ENCODE measurements around the gene RPL39L.

Gene RPL39L

GRCh38 chr3:187093320-187093719, 46.0 kb downstream of the RPL39L start:
- Mint-ChIP-seq H3K27me3 (ENCODE audit: low read depth) (peaks cover 3% of the 10 kb centered on the region), H3K27ac (no peak overlapping the region), H3K4me1 (ENCODE audit: low read depth) (peaks cover 16% of the 10 kb centered on the region)

GRCh38 chr3:187088701-187089100, 50.6 kb downstream of the RPL39L start:
- Mint-ChIP-seq H3K36me3 (ENCODE audit: low read depth) (peaks cover 23% of the 10 kb centered on the region), H3K4me1 (ENCODE audit: low read depth) (peaks cover 5% of the 10 kb centered on the region), H3K9me3 (peaks cover 32% of the 10 kb centered on the region), H3K27me3 (ENCODE audit: low read depth) (peaks cover 3% of the 10 kb centered on the region), H3K4me3 (no peak overlapping the region), H3K27ac (no peak overlapping the region)

More at GRCh38 chr3:187093320-187093719, 46.0 kb downstream of the RPL39L start:
- H3K4me3 Mint-ChIP-seq, result no peak overlapping the region
- peaks cover 45% of the 10 kb centered on the region for H3K9me3 Mint-ChIP-seq
- peaks cover 17% of the 10 kb centered on the region for H3K36me3 Mint-ChIP-seq (ENCODE audit: low read depth)

- Mint-ChIP-seq H3K27me3 (ENCODE audit: low read depth) (peaks cover 3% of the 10 kb centered on the region), H3K27ac (no peak overlapping the region), H3K4me3 (no peak overlapping the region), H3K36me3 (ENCODE audit: low read depth) (peaks cover 19% of the 10 kb centered on the region), H3K4me1 (ENCODE audit: low read depth) (peaks cover 5% of the 10 kb centered on the region), H3K9me3 (peaks cover 28% of the 10 kb centered on the region)
These were observed 52.5 kb downstream of the RPL39L start for GRCh38 chr3:187086831-187087230.

- Mint-ChIP-seq H3K36me3 (ENCODE audit: low read depth) (peaks cover 19% of the 10 kb centered on the region), H3K9me3 (peaks cover 28% of the 10 kb centered on the region), H3K4me3 (no peak overlapping the region), H3K4me1 (ENCODE audit: low read depth) (peaks cover 5% of the 10 kb centered on the region), H3K27me3 (ENCODE audit: low read depth) (peaks cover 3% of the 10 kb centered on the region), H3K27ac (no peak overlapping the region)
These were observed 53.4 kb downstream of the RPL39L start for GRCh38 chr3:187085933-187086332.

- Mint-ChIP-seq H3K27ac (no peak overlapping the region), H3K4me3 (no peak overlapping the region), H3K36me3 (ENCODE audit: low read depth) (peaks cover 19% of the 10 kb centered on the region), H3K4me1 (ENCODE audit: low read depth) (peaks cover 5% of the 10 kb centered on the region), H3K27me3 (ENCODE audit: low read depth) (peaks cover 3% of the 10 kb centered on the region), H3K9me3 (peaks cover 23% of the 10 kb centered on the region)
These were observed 54.2 kb downstream of the RPL39L start for GRCh38 chr3:187085021-187085666.

GRCh38 chr3:187084580-187084979, 54.7 kb downstream of the RPL39L start:
- Mint-ChIP-seq H3K27me3 (ENCODE audit: low read depth) (no peaks in the 10 kb centered on the region), H3K27ac (no peak overlapping the region), H3K36me3 (ENCODE audit: low read depth) (peaks cover 23% of the 10 kb centered on the region), H3K9me3 (peaks cover 19% of the 10 kb centered on the region), H3K4me1 (ENCODE audit: low read depth) (peaks cover 5% of the 10 kb centered on the region), H3K4me3 (no peak overlapping the region)

GRCh38 chr3:187084126-187084525, 55.2 kb downstream of the RPL39L start:
- Mint-ChIP-seq H3K36me3 (ENCODE audit: low read depth) (peaks cover 27% of the 10 kb centered on the region), H3K27ac (no peak overlapping the region), H3K27me3 (ENCODE audit: low read depth) (no peaks in the 10 kb centered on the region), H3K9me3 (peaks cover 19% of the 10 kb centered on the region), H3K4me3 (no peak overlapping the region), H3K4me1 (ENCODE audit: low read depth) (peaks cover 5% of the 10 kb centered on the region)

- H3K9me3 Mint-ChIP-seq, result peaks cover 11% of the 10 kb centered on the region
- peaks cover 5% of the 10 kb centered on the region for H3K4me1 Mint-ChIP-seq (ENCODE audit: low read depth)
- no peak overlapping the region for H3K27ac Mint-ChIP-seq
- peaks cover 34% of the 10 kb centered on the region for H3K36me3 Mint-ChIP-seq (ENCODE audit: low read depth)
- no peak overlapping the region for H3K4me3 Mint-ChIP-seq
- no peaks in the 10 kb centered on the region for H3K27me3 Mint-ChIP-seq (ENCODE audit: low read depth)
These were observed 56.4 kb downstream of the RPL39L start for GRCh38 chr3:187082758-187083375.

- no peak overlapping the region for H3K4me3 Mint-ChIP-seq
- H3K36me3 Mint-ChIP-seq (ENCODE audit: low read depth), result peaks cover 36% of the 10 kb centered on the region
- H3K27me3 Mint-ChIP-seq (ENCODE audit: low read depth), result no peaks in the 10 kb centered on the region
- H3K4me1 Mint-ChIP-seq (ENCODE audit: low read depth), result peaks cover 5% of the 10 kb centered on the region
- H3K9me3 Mint-ChIP-seq, result no peaks in the 10 kb centered on the region
- no peak overlapping the region for H3K27ac Mint-ChIP-seq
These were observed 58.4 kb downstream of the RPL39L start for GRCh38 chr3:187080799-187081450.

- Mint-ChIP-seq H3K9me3 (no peaks in the 10 kb centered on the region), H3K27me3 (ENCODE audit: low read depth) (no peaks in the 10 kb centered on the region), H3K36me3 (ENCODE audit: low read depth) (peaks cover 42% of the 10 kb centered on the region), H3K4me3 (no peak overlapping the region), H3K27ac (no peak overlapping the region), H3K4me1 (ENCODE audit: low read depth) (peaks cover 1% of the 10 kb centered on the region)
These were observed 59.9 kb downstream of the RPL39L start for GRCh38 chr3:187079090-187080022.

- Mint-ChIP-seq H3K9me3 (no peaks in the 10 kb centered on the region), H3K36me3 (ENCODE audit: low read depth) (peaks cover 55% of the 10 kb centered on the region)
These were observed 61.8 kb downstream of the RPL39L start for GRCh38 chr3:187077537-187077936.

GRCh38 chr3:187077085-187077484, 62.2 kb downstream of the RPL39L start:
- Mint-ChIP-seq H3K9me3 (no peaks in the 10 kb centered on the region), H3K36me3 (ENCODE audit: low read depth) (peaks cover 55% of the 10 kb centered on the region), H3K27ac (no peak overlapping the region), H3K4me1 (ENCODE audit: low read depth) (peaks cover 3% of the 10 kb centered on the region), H3K4me3 (no peak overlapping the region), H3K27me3 (ENCODE audit: low read depth) (no peaks in the 10 kb centered on the region)

More at GRCh38 chr3:187077537-187077936, 61.8 kb downstream of the RPL39L start:
- Mint-ChIP-seq H3K27ac (peak overlapping the region; percentile 6), H3K4me1 (ENCODE audit: low read depth) (peaks cover 3% of the 10 kb centered on the region), H3K27me3 (ENCODE audit: low read depth) (no peaks in the 10 kb centered on the region), H3K4me3 (no peak overlapping the region)

GRCh38 chr3:187076297-187076696, 63.0 kb downstream of the RPL39L start:
- no peak overlapping the region for H3K27ac Mint-ChIP-seq
- no peaks in the 10 kb centered on the region for H3K9me3 Mint-ChIP-seq
- peaks cover 55% of the 10 kb centered on the region for H3K36me3 Mint-ChIP-seq (ENCODE audit: low read depth)
- H3K27me3 Mint-ChIP-seq (ENCODE audit: low read depth), result no peaks in the 10 kb centered on the region
- no peak overlapping the region for H3K4me3 Mint-ChIP-seq
- peaks cover 3% of the 10 kb centered on the region for H3K4me1 Mint-ChIP-seq (ENCODE audit: low read depth)

- Mint-ChIP-seq H3K4me3 (no peak overlapping the region), H3K36me3 (ENCODE audit: low read depth) (peaks cover 62% of the 10 kb centered on the region), H3K4me1 (ENCODE audit: low read depth) (peaks cover 7% of the 10 kb centered on the region), H3K9me3 (no peaks in the 10 kb centered on the region), H3K27ac (no peak overlapping the region), H3K27me3 (ENCODE audit: low read depth) (no peaks in the 10 kb centered on the region)
These were observed 64.5 kb downstream of the RPL39L start for GRCh38 chr3:187074846-187075245.
